H1 (cell line): ENCODE data around the gene FAM131C. TPM values are rescaled to one million over a fixed set of nuclear protein-coding genes. Genes with fewer than 3 reads are reported as not detected.

Experiments
- CTCF ChIA-PET: fragments of 300-600 bp; sonication (Branson Sonifier 250); formaldehyde crosslinking; loops from one replicate; lab custom pipeline; 2021; ENCODE audit not compliant: partially characterized antibody; lab: Charles Lee
- POLR2A ChIA-PET: fragments of 300-600 bp; sonication (Branson Sonifier 250); formaldehyde crosslinking; loops from one replicate; lab custom pipeline; 2021; ENCODE audit warnings: inconsistent platforms; ENCODE audit not compliant: partially characterized antibody; lab: Charles Lee
- DNase-seq, 2 experiments: peaks; one replicate each; pipeline versions ENCODE4 v3.0.0 to v3.0.0-alpha.2; 2010 to 2022; ENCODE audit warnings: low spot score in 2 of 2, low read depth in 1 of 2, mixed read lengths in 1 of 2
- FAIRE-seq: peaks from 2 replicates; lab custom pipeline; 2011; peaks lifted over from hg19 to GRCh38; lab: Jason Lieb, UNC
- H2AFZ ChIP-seq: 2 replicates; pipeline ENCODE4 v1.8.1; 2012; ENCODE audit warnings: low read length, inconsistent platforms
- H2AK5ac ChIP-seq: 2 replicates; pipeline ENCODE4 v1.6.1; 2013; ENCODE audit warnings: low read depth, low read length
- H2BK120ac ChIP-seq: replicated peaks from 2 replicates; pipeline ENCODE3; 2013; ENCODE audit warnings: low read depth, low read length, inconsistent platforms
- H2BK12ac ChIP-seq: 2 replicates; pipeline ENCODE4 v1.6.1; 2013; ENCODE audit warnings: low read depth, low read length
- H2BK15ac ChIP-seq: 2 replicates; pipeline ENCODE4 v1.6.1; 2013; ENCODE audit warnings: low read length
- H2BK20ac ChIP-seq: 2 replicates; pipeline ENCODE4 v1.6.1; 2013; ENCODE audit warnings: low read length
- H2BK5ac ChIP-seq: 2 replicates; pipeline ENCODE4 v1.6.1; 2013; ENCODE audit warnings: low read depth, low read length
- H3K14ac ChIP-seq: 2 replicates; pipeline ENCODE4 v1.6.1; 2013; ENCODE audit warnings: inconsistent platforms; ENCODE audit not compliant: insufficient read length
- H3K18ac ChIP-seq: 2 replicates; pipeline ENCODE4 v1.6.1; 2013; ENCODE audit warnings: low read length; ENCODE audit errors: extremely low read depth
- H3K23ac ChIP-seq: 2 replicates; pipeline ENCODE4 v1.6.1; 2013; ENCODE audit warnings: inconsistent platforms; ENCODE audit not compliant: insufficient read length
- H3K23me2 ChIP-seq: 2 replicates; pipeline ENCODE4 v1.6.1; 2013; ENCODE audit warnings: low read depth, low read length
- H3K27ac ChIP-seq: 2 replicates; pipeline ENCODE4 v1.6.1; 2011; ENCODE audit warnings: low read depth, low read length, inconsistent platforms
- H3K27me3 ChIP-seq, 4 experiments: replicated peaks in 1 of 4; 1 replicate in 1 of 4; 2 replicates in 3 of 4; pipeline versions ENCODE4 v1.6.1 to v1.8.1; 2011 to 2013; ENCODE audit warnings: low read length in 3 of 4, mild to moderate bottlenecking in 3 of 4, inconsistent platforms in 2 of 4, mixed read lengths in 2 of 4, moderate library complexity in 1 of 4; ENCODE audit not compliant: control insufficient read depth in 3 of 4, insufficient read depth in 3 of 4; ENCODE audit errors: extremely low read depth in 1 of 4
- H3K36me3 ChIP-seq, 4 experiments: 2 replicates each; pipeline versions ENCODE4 v1.6.1 to v1.8.1; 2011 to 2013; ENCODE audit warnings: mild to moderate bottlenecking in 4 of 4, low read length in 3 of 4, moderate library complexity in 2 of 4, control low read depth in 1 of 4, inconsistent platforms in 1 of 4; ENCODE audit not compliant: insufficient read depth in 4 of 4, control insufficient read depth in 2 of 4
- H3K4ac ChIP-seq: replicated peaks from 2 replicates; pipeline ENCODE3; 2013; ENCODE audit warnings: low read length, low read depth, mixed read lengths, inconsistent platforms; ENCODE audit not compliant: insufficient read length
- H3K4me1 ChIP-seq, 4 experiments: replicated peaks in 1 of 4; 1 replicate in 1 of 4; 2 replicates in 3 of 4; pipeline versions ENCODE4 v1.6.1 to v1.8.1; 2011 to 2013; ENCODE audit warnings: low read length in 3 of 4, inconsistent platforms in 2 of 4, mixed read lengths in 1 of 4; ENCODE audit not compliant: insufficient read depth in 4 of 4, control insufficient read depth in 3 of 4
- H3K4me2 ChIP-seq, 2 experiments: 2 replicates each; pipeline versions ENCODE4 v1.6.1 to v1.8.1; 2011 to 2013; ENCODE audit warnings: low read depth in 2 of 2, low read length in 2 of 2, control low read depth in 1 of 2, inconsistent platforms in 1 of 2, mild to moderate bottlenecking in 1 of 2; ENCODE audit not compliant: insufficient read depth in 1 of 2
- H3K4me3 ChIP-seq, 4 experiments: fragments of 200-600, 300-600 bp in 1 of 4; sonication (generic), shearing (Covaris generic), sonication (Bioruptor Twin) in 1 of 4; 2 replicates each; pipeline versions ENCODE4 v1.5.1 to v1.8.1; 2011 to 2016; ENCODE audit warnings: low read length in 4 of 4, low read depth in 3 of 4, control low read depth in 2 of 4, inconsistent platforms in 2 of 4, mild to moderate bottlenecking in 2 of 4, mixed read lengths in 1 of 4, moderate library complexity in 1 of 4; ENCODE audit not compliant: insufficient read depth in 2 of 4; ENCODE audit errors: extremely low read depth in 1 of 4
- H3K56ac ChIP-seq: replicated peaks from 2 replicates; pipeline ENCODE3; 2013; ENCODE audit warnings: low read depth, mild to moderate bottlenecking, mixed read lengths, low read length, inconsistent platforms; ENCODE audit not compliant: insufficient read length
- H3K79me1 ChIP-seq: 2 replicates; pipeline ENCODE4 v1.6.1; 2013; ENCODE audit warnings: low read depth, low read length, control low read depth
- H3K79me2 ChIP-seq, 2 experiments: 2 replicates each; pipeline versions ENCODE4 v1.6.1 to v1.8.1; 2012 to 2013; ENCODE audit warnings: low read length in 2 of 2, mild to moderate bottlenecking in 2 of 2, inconsistent platforms in 1 of 2; ENCODE audit not compliant: insufficient read depth in 2 of 2, control insufficient read depth in 1 of 2
- H3K9ac ChIP-seq, 4 experiments: replicated peaks in 1 of 4; 1 replicate in 1 of 4; 2 replicates in 3 of 4; pipeline versions ENCODE4 v1.6.1 to v1.8.1; 2011 to 2013; ENCODE audit warnings: low read depth in 3 of 4, low read length in 3 of 4, control low read depth in 2 of 4, mild to moderate bottlenecking in 2 of 4, moderate library complexity in 2 of 4, inconsistent platforms in 1 of 4; ENCODE audit errors: extremely low read depth in 1 of 4
- H3K9me3 ChIP-seq, 2 experiments: 2 replicates each; pipeline versions ENCODE4 v1.6.1 to v1.8.1; 2012 to 2013; ENCODE audit warnings: mild to moderate bottlenecking in 2 of 2, moderate library complexity in 2 of 2, control low read depth in 1 of 2, inconsistent platforms in 1 of 2, low read depth in 1 of 2, low read length in 1 of 2, mixed read lengths in 1 of 2; ENCODE audit not compliant: insufficient read depth in 2 of 2
- H4K20me1 ChIP-seq, 2 experiments: replicated peaks in 1 of 2; 2 replicates each; pipeline versions ENCODE3 to v1.8.1; 2011 to 2013; ENCODE audit warnings: inconsistent platforms in 2 of 2, low read length in 2 of 2, mild to moderate bottlenecking in 1 of 2; ENCODE audit not compliant: insufficient read depth in 2 of 2, control insufficient read depth in 1 of 2
- H4K5ac ChIP-seq: 2 replicates; pipeline ENCODE4 v1.6.1; 2013; ENCODE audit warnings: low read length, low read depth, mixed read lengths, inconsistent platforms; ENCODE audit not compliant: insufficient read length
- H4K8ac ChIP-seq: 2 replicates; pipeline ENCODE4 v1.8.0; 2013; ENCODE audit warnings: mild to moderate bottlenecking, moderate library complexity, low read length, inconsistent platforms; ENCODE audit not compliant: insufficient read depth; ENCODE audit errors: extremely low read depth
- H4K91ac ChIP-seq: replicated peaks from 2 replicates; pipeline ENCODE3; 2013; ENCODE audit warnings: low read length, mixed read lengths, inconsistent platforms; ENCODE audit not compliant: insufficient read length
- CREB1 ChIP-seq: IDR thresholded peaks from 2 replicates; pipeline ENCODE4 v1.6.1; 2012; ENCODE audit warnings: inconsistent platforms
- GABPA ChIP-seq: IDR thresholded peaks from 2 replicates; pipeline ENCODE4 v1.6.1; 2011; ENCODE audit warnings: mild to moderate bottlenecking, low read length, moderate library complexity, borderline replicate concordance; ENCODE audit not compliant: insufficient read depth
- NRF1 ChIP-seq: IDR thresholded peaks from 2 replicates; pipeline ENCODE4 v1.6.1; 2011; ENCODE audit warnings: mild to moderate bottlenecking, low read depth, low read length, improper control_type of control experiment
- RAD21 ChIP-seq, 2 experiments: IDR thresholded peaks in 1 of 2; conservative IDR thresholded peaks in 1 of 2; 2 replicates each; pipeline ENCODE4 v1.6.1; 2011; ENCODE audit warnings: low read depth in 2 of 2, low read length in 2 of 2, improper control_type of control experiment in 1 of 2, inconsistent platforms in 1 of 2, mild to moderate bottlenecking in 1 of 2, moderate library complexity in 1 of 2
- SUZ12 ChIP-seq: fragments of 200-600 bp; sonication (generic); IDR thresholded peaks from 2 replicates; pipeline ENCODE4 v1.6.1; 2012; ENCODE audit warnings: mild to moderate bottlenecking, inconsistent platforms, low read length, moderate library complexity, mixed read lengths
- WGBS, 2 experiments: shearing (Covaris generic) in 1 of 2; methylation state at CpG; one replicate each; pipeline versions ENCODE4 v1.1.6 to v1.1.7; 2013 to 2015; ENCODE audit warnings: low lambda C conversion rate in 2 of 2, mixed read lengths in 2 of 2, inconsistent platforms in 1 of 2, low coverage in 1 of 2, missing lambda C conversion rate in 1 of 2; ENCODE audit not compliant: insufficient replicate concordance in 2 of 2, insufficient coverage in 1 of 2, insufficient read length in 1 of 2; ENCODE audit errors: extremely low coverage in 1 of 2, missing lambda C conversion rate in 1 of 2; 5-methylcytosine and 5-hydroxymethylcytosine counted together
- polyA plus RNA-seq, 7 experiments: library from polyadenylated mRNA; depleted of rRNA in 3 of 7; stranded (reverse) in 5 of 7; unstranded in 2 of 7; fragments of >200 nt in 5 of 7; fragments of 200-250 nt in 2 of 7; gene quantifications; 1 replicate in 5 of 7; 2 replicates in 1 of 7; 4 replicates in 1 of 7; pipeline versions ENCODE4 v1.2.1 to v1.2.3, GENCODE V29; 2011 to 2013; ENCODE audit warnings: missing spikeins in 2 of 7, mixed read lengths in 2 of 7
- total RNA-seq: library from RNA; stranded (reverse); fragmentation: NEBNext Ultra II Directional; extraction: Animal tissue kit (Norgen Biotek cat#: 25700); gene quantifications from 2 replicates; pipeline ENCODE4 v1.2.1, GENCODE V29; 2021
- TF ChIP-seq, protein P1 (sequence below): IDR thresholded peaks from 2 replicates; pipeline ENCODE4 v1.6.1; 2012; ENCODE audit warnings: inconsistent platforms
- TF ChIP-seq, protein P2 (sequence below), 3 experiments: IDR thresholded peaks; 1 replicate in 2 of 3; 2 replicates in 1 of 3; pipeline versions ENCODE4 v1.5.1 to v1.6.1; 2011; ENCODE audit warnings: low read length in 3 of 3, mild to moderate bottlenecking in 3 of 3, inconsistent platforms in 2 of 3, low read depth in 1 of 3, moderate library complexity in 1 of 3; ENCODE audit not compliant: insufficient read depth in 1 of 3; ENCODE audit errors: control extremely low read depth in 1 of 3

FAM131C gene
- total and polyA plus RNA-seq, 2 of the 8 experiments (the other 6 are each of a cell fraction or from before 2014, with no cell fraction given) = 0.73 to 0.78 TPM

DNA sequence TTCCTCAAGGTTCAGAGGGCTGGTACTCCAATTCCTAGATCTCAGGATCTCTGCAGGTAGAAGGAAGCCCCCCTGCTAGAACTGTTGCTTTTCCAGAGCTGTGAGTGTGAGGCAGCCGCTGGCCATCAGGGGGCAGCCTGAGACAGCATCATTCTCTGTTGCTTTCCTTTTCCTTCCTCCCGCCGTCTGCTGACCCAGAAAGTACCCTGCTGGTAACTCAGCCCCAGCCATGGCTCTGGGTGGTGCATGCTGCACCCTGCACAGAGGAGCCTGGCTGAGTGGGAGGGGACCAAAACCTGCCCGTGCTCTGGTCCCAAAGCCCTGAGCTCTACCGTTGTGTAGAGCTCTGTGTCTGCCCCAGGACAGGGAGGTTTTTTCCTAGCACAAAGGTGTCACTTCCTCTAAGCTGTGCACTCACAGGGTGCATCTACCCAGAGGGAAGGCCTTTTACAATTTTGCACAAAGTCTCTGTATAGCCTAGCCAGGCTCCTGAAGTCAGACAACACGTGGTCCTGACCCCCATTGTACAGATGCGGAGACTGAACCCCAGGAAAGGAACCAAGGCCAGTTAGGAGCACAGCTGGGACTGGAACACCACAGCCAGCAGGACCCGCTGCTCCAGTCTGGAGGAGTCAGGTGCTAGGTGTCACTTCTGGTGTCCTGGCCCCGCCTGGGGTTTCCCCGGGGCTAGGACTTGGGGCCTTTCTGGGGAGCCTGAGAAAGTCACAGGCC lies 5.6 kb upstream of the FAM131C start:
- CTCF ChIA-PET = interaction anchor here (0.5 to 21.9 kb wide), 34 partner anchors 10 to 404 kb away, joined by 3 to 569 read pairs (median 4); partner anchors contain the start of genes EPHA2, HSPB7 and NECAP2
- H4K91ac ChIP-seq = no peak overlapping the region
- peaks cover 2% of the 10 kb centered on the region; the same call in 1 of the 2 replicates for H3K23me2 ChIP-seq
- H2AK5ac ChIP-seq = no peak overlapping the region
- H2BK12ac ChIP-seq = peak overlapping the region; percentile 68; the same call in 1 of the 2 replicates
- H3K9ac ChIP-seq = no peak overlapping the region
- peaks cover 1 to 4% of the 10 kb centered on the region in 2 experiments for H4K20me1 ChIP-seq
- H3K18ac ChIP-seq = peak overlapping the region; percentile 38; the same call in 1 of the 2 replicates
- peaks cover under 1 to 17% (median 13%) of the 10 kb centered on the region in 4 experiments for H3K27me3 ChIP-seq
- no peak overlapping the region for H2BK120ac ChIP-seq
- TF ChIP-seq, protein P1, sequence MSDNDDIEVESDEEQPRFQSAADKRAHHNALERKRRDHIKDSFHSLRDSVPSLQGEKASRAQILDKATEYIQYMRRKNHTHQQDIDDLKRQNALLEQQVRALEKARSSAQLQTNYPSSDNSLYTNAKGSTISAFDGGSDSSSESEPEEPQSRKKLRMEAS = peak; percentile 26; the same call in 1 of the 2 replicates
- TF ChIP-seq CREB1 (0 out of 2 replicates have a peak, but pooled peaks have one; percentile 27), RAD21 (IDR thresholded peaks at IDR 0.05 in 1 of 2, conservative IDR thresholded peaks at IDR 0.05 in 1 of 2; ENCODE audit: low read depth in 2 of 2, low read length in 2 of 2) (peak; percentile 98 to 99), GABPA (0 out of 2 replicates have a peak, but pooled peaks have one; percentile 20), NRF1 (no peak), SUZ12 (no peak)
- TF ChIP-seq, protein P2, sequence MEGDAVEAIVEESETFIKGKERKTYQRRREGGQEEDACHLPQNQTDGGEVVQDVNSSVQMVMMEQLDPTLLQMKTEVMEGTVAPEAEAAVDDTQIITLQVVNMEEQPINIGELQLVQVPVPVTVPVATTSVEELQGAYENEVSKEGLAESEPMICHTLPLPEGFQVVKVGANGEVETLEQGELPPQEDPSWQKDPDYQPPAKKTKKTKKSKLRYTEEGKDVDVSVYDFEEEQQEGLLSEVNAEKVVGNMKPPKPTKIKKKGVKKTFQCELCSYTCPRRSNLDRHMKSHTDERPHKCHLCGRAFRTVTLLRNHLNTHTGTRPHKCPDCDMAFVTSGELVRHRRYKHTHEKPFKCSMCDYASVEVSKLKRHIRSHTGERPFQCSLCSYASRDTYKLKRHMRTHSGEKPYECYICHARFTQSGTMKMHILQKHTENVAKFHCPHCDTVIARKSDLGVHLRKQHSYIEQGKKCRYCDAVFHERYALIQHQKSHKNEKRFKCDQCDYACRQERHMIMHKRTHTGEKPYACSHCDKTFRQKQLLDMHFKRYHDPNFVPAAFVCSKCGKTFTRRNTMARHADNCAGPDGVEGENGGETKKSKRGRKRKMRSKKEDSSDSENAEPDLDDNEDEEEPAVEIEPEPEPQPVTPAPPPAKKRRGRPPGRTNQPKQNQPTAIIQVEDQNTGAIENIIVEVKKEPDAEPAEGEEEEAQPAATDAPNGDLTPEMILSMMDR (IDR thresholded peaks at IDR 0.05; ENCODE audit: control extremely low read depth in 1 of 3, insufficient read depth in 1 of 3, low read depth in 1 of 3, low read length in 3 of 3) = peak; percentile 94 to 99 (median 97)
- TF ChIP-seq, all 59 proteins: peak for 5
- no peaks in the 10 kb centered on the region for H3K36me3 ChIP-seq
- H3K4me3 ChIP-seq = no peak overlapping the region
- no peak overlapping the region for H4K5ac ChIP-seq
- no peak overlapping the region for H3K27ac ChIP-seq
- DNase-seq (peak; percentile 62 to 92), FAIRE-seq (peak; percentile 62)
- no peaks in the 10 kb centered on the region for H3K79me2 ChIP-seq
- H3K4ac ChIP-seq = peak overlapping the region; percentile 82
- peak overlapping the region; percentile 75; the same call in 1 of the 2 replicates for H2BK20ac ChIP-seq
- H3K4me1 ChIP-seq = peaks cover 0 to 9% (median 4%) of the 10 kb centered on the region in 4 experiments; a peak in 5 of 7 replicates
- H3K9me3 ChIP-seq = no peaks in the 10 kb centered on the region
- POLR2A ChIA-PET = interaction anchor here (1.0 to 2.6 kb wide), 7 partner anchors 18 to 128 kb away, joined by 3 to 7 read pairs (median 4); no protein-coding TSS in a partner anchor
- no peak overlapping the region for H4K8ac ChIP-seq
- no peak overlapping the region for H2BK5ac ChIP-seq
- H2BK15ac ChIP-seq = 0 out of 2 replicates have a peak overlapping the region, but pooled peaks have one; percentile 81
- no peak overlapping the region for H3K56ac ChIP-seq
- no peak overlapping the region for H3K4me2 ChIP-seq
- H3K23ac ChIP-seq = no peak overlapping the region
- WGBS, 2 experiments = 40% methylated on average over 10 of the region's 10 CpGs; no CpG with 5 or more reads in 1 of the 2 experiments
- H3K79me1 ChIP-seq = no peaks in the 10 kb centered on the region
- H2AFZ ChIP-seq = peak overlapping the region; percentile 43; the same call in 1 of the 2 replicates
- no peak overlapping the region for H3K14ac ChIP-seq
